ENCODE measurements around the gene LARP1B. TPM values are rescaled to one million over a fixed set of nuclear protein-coding genes. Genes with fewer than 3 reads are reported as not detected.
"Not testable (repeated sequence)": the region's sequence is repeated elsewhere in the genome, so short reads cannot be mapped to it uniquely, and the experiment has no call there.

Gene LARP1B
- total RNA-seq, 2 experiments from 2014 or later: 22.1 to 26.0 TPM

- Mint-ChIP-seq H3K4me3 (no peak overlapping the region), H3K4me1 (no peaks in the 10 kb centered on the region), H3K27ac (no peak overlapping the region), H3K27me3 (no peaks in the 10 kb centered on the region), H3K36me3 (ENCODE audit: low read depth) (peaks cover 30% of the 10 kb centered on the region), H3K9me3 (ENCODE audit: low read depth) (peaks cover 20% of the 10 kb centered on the region)
- POLR2A ChIA-PET: no interaction called here
- ATAC-seq (no peak), DNase-seq (no peak)
- CTCF ChIA-PET: no interaction called here
- intact Hi-C loops (cut with DNase I, micrococcal nuclease): no loop called here
These were observed 80.8 kb downstream of the LARP1B start for GRCh38 chr4:128141866-128142265.

- H3K4me1 Mint-ChIP-seq: no peaks in the 10 kb centered on the region
- H3K27me3 Mint-ChIP-seq: no peaks in the 10 kb centered on the region
- H3K4me3 Mint-ChIP-seq: no peak overlapping the region
- peaks cover 20% of the 10 kb centered on the region for H3K9me3 Mint-ChIP-seq (ENCODE audit: low read depth)
- H3K27ac Mint-ChIP-seq: no peak overlapping the region
- peaks cover 24% of the 10 kb centered on the region for H3K36me3 Mint-ChIP-seq (ENCODE audit: low read depth)
- ChIA-PET CTCF (no interaction called here), POLR2A (no interaction called here)
- DNase-seq: no peak
- intact Hi-C loops (cut with DNase I, micrococcal nuclease): no loop called here
- ATAC-seq: no peak
These were observed 84.6 kb downstream of the LARP1B start for GRCh38 chr4:128145727-128146126.

- Mint-ChIP-seq H3K4me1 (no peaks in the 10 kb centered on the region), H3K4me3 (no peak overlapping the region), H3K27ac (no peak overlapping the region), H3K27me3 (no peaks in the 10 kb centered on the region), H3K36me3 (ENCODE audit: low read depth) (peaks cover 17% of the 10 kb centered on the region), H3K9me3 (ENCODE audit: low read depth) (peaks cover 2% of the 10 kb centered on the region)
- DNase-seq (no peak), ATAC-seq (no peak)
- ChIA-PET CTCF (no interaction called here), POLR2A (no interaction called here)
- intact Hi-C loops (cut with DNase I, micrococcal nuclease): no loop called here
These were observed 92.7 kb downstream of the LARP1B start for GRCh38 chr4:128153800-128154199.

- no peak for ATAC-seq
- DNase-seq: no peak
- no peaks in the 10 kb centered on the region for H3K27me3 Mint-ChIP-seq
- H3K36me3 Mint-ChIP-seq (ENCODE audit: low read depth): peaks cover 17% of the 10 kb centered on the region
- intact Hi-C loops (cut with DNase I, micrococcal nuclease): no loop called here
- POLR2A ChIA-PET: no interaction called here
- no peak overlapping the region for H3K27ac Mint-ChIP-seq
- CTCF ChIA-PET: interaction anchor here (0.7 kb wide), 2 partner anchors 96 to 106 kb away, joined by 3 to 4 read pairs; no protein-coding TSS in a partner anchor
- H3K4me3 Mint-ChIP-seq: no peak overlapping the region
- peaks cover 2% of the 10 kb centered on the region for H3K9me3 Mint-ChIP-seq (ENCODE audit: low read depth)
- no peaks in the 10 kb centered on the region for H3K4me1 Mint-ChIP-seq
These were observed 94.2 kb downstream of the LARP1B start for GRCh38 chr4:128155231-128155855.

GRCh38 chr4:128155874-128156456, 94.9 kb downstream of the LARP1B start:
- CTCF ChIA-PET: interaction anchor here (0.6 to 0.7 kb wide), 4 partner anchors 97 to 1357 kb away, joined by 3 to 4 read pairs (median 4); no protein-coding TSS in a partner anchor
- H3K4me1 Mint-ChIP-seq: no peaks in the 10 kb centered on the region
- H3K9me3 Mint-ChIP-seq (ENCODE audit: low read depth): peaks cover 2% of the 10 kb centered on the region

GRCh38 chr4:128156472-128156871, 95.4 kb downstream of the LARP1B start:
- H3K4me3 Mint-ChIP-seq; ATAC-seq; DNase-seq; intact Hi-C loops (cut with DNase I, micrococcal nuclease); H3K27me3 Mint-ChIP-seq; H3K4me1 Mint-ChIP-seq; H3K27ac Mint-ChIP-seq; POLR2A ChIA-PET; H3K9me3 Mint-ChIP-seq (ENCODE audit: low read depth): not testable (repeated sequence)
- CTCF ChIA-PET: interaction anchor here (0.6 to 0.7 kb wide), 3 partner anchors 191 to 1357 kb away, joined by 3 to 4 read pairs (median 3); no protein-coding TSS in a partner anchor
- H3K36me3 Mint-ChIP-seq (ENCODE audit: low read depth): peaks cover 16% of the 10 kb centered on the region

More at GRCh38 chr4:128155874-128156456, 94.9 kb downstream of the LARP1B start:
- H3K4me3 Mint-ChIP-seq: no peak overlapping the region
- no peak for ATAC-seq
- no peaks in the 10 kb centered on the region for H3K27me3 Mint-ChIP-seq
- intact Hi-C loops (cut with DNase I, micrococcal nuclease): no loop called here
- H3K36me3 Mint-ChIP-seq (ENCODE audit: low read depth): peaks cover 17% of the 10 kb centered on the region
- DNase-seq: no peak
- H3K27ac Mint-ChIP-seq: no peak overlapping the region
- POLR2A ChIA-PET: no interaction called here

GRCh38 chr4:128158894-128159293, 97.8 kb downstream of the LARP1B start:
- ATAC-seq (no peak), DNase-seq (no peak)
- Mint-ChIP-seq H3K36me3 (ENCODE audit: low read depth) (peaks cover 13% of the 10 kb centered on the region), H3K27me3 (no peaks in the 10 kb centered on the region), H3K27ac (no peak overlapping the region), H3K4me1 (no peaks in the 10 kb centered on the region), H3K4me3 (no peak overlapping the region), H3K9me3 (ENCODE audit: low read depth) (peaks cover 2% of the 10 kb centered on the region)
- intact Hi-C loops (cut with DNase I, micrococcal nuclease): no loop called here
- CTCF ChIA-PET: interaction anchor here (0.9 kb wide), 1 partner anchor 532 kb away, joined by 3 read pairs; no protein-coding TSS in a partner anchor
- POLR2A ChIA-PET: no interaction called here

- ChIA-PET POLR2A (no interaction called here), CTCF (interaction anchor here (1.0 kb wide), 1 partner anchor 31 kb away, joined by 4 read pairs; no protein-coding TSS in a partner anchor)
- no peak overlapping the region for H3K27ac Mint-ChIP-seq
- H3K36me3 Mint-ChIP-seq (ENCODE audit: low read depth): peaks cover 13% of the 10 kb centered on the region
- H3K9me3 Mint-ChIP-seq (ENCODE audit: low read depth): peaks cover 2% of the 10 kb centered on the region
- DNase-seq: no peak
- intact Hi-C loops (cut with DNase I, micrococcal nuclease): no loop called here
- no peaks in the 10 kb centered on the region for H3K4me1 Mint-ChIP-seq
- no peak for ATAC-seq
- H3K4me3 Mint-ChIP-seq: no peak overlapping the region
- no peaks in the 10 kb centered on the region for H3K27me3 Mint-ChIP-seq
These were observed 98.9 kb downstream of the LARP1B start for GRCh38 chr4:128159967-128160366.

GRCh38 chr4:128161138-128161537, 100.0 kb downstream of the LARP1B start:
- no peak for ATAC-seq
- Mint-ChIP-seq H3K36me3 (ENCODE audit: low read depth) (peaks cover 5% of the 10 kb centered on the region), H3K27ac (no peak overlapping the region), H3K4me1 (no peaks in the 10 kb centered on the region), H3K9me3 (ENCODE audit: low read depth) (peaks cover 2% of the 10 kb centered on the region), H3K27me3 (no peaks in the 10 kb centered on the region), H3K4me3 (no peak overlapping the region)
- CTCF ChIA-PET: no interaction called here
- POLR2A ChIA-PET: no interaction called here
- DNase-seq: no peak
- intact Hi-C loops (cut with DNase I, micrococcal nuclease): no loop called here

- no peaks in the 10 kb centered on the region for H3K27me3 Mint-ChIP-seq
- no peak for ATAC-seq
- no peak overlapping the region for H3K27ac Mint-ChIP-seq
- H3K4me1 Mint-ChIP-seq: no peaks in the 10 kb centered on the region
- no peak for DNase-seq
- ChIA-PET CTCF (no interaction called here), POLR2A (interaction anchor here (0.6 kb wide), 1 partner anchor 42 kb away, joined by 4 read pairs; no protein-coding TSS in a partner anchor)
- no peaks in the 10 kb centered on the region for H3K36me3 Mint-ChIP-seq (ENCODE audit: low read depth)
- no peaks in the 10 kb centered on the region for H3K9me3 Mint-ChIP-seq (ENCODE audit: low read depth)
- intact Hi-C loops (cut with DNase I, micrococcal nuclease): no loop called here
- H3K4me3 Mint-ChIP-seq: no peak overlapping the region
These were observed 101.3 kb downstream of the LARP1B start for GRCh38 chr4:128162434-128162833.

GRCh38 chr4:128163177-128164117, 102.3 kb downstream of the LARP1B start:
- no peaks in the 10 kb centered on the region for H3K4me1 Mint-ChIP-seq
- intact Hi-C loops (cut with DNase I, micrococcal nuclease): no loop called here
- H3K27me3 Mint-ChIP-seq: no peaks in the 10 kb centered on the region
- ChIA-PET POLR2A (interaction anchor here (0.6 kb wide), 1 partner anchor 128 kb away, joined by 6 read pairs; no protein-coding TSS in a partner anchor), CTCF (interaction anchor here (0.7 to 1.3 kb wide), 3 partner anchors 14 to 57 kb away, joined by 3 to 4 read pairs (median 3); no protein-coding TSS in a partner anchor)
- H3K36me3 Mint-ChIP-seq (ENCODE audit: low read depth): no peaks in the 10 kb centered on the region
- H3K4me3 Mint-ChIP-seq: no peak overlapping the region
- H3K27ac Mint-ChIP-seq: no peak overlapping the region
- ATAC-seq (no peak), DNase-seq (no peak)
- no peaks in the 10 kb centered on the region for H3K9me3 Mint-ChIP-seq (ENCODE audit: low read depth)

Measured in activated CD4-positive, alpha-beta T cell treated with anti-CD3 and anti-CD28 coated beads for 36 hours (primary cell).